ENCODE data around the gene VSX1.

DNA sequence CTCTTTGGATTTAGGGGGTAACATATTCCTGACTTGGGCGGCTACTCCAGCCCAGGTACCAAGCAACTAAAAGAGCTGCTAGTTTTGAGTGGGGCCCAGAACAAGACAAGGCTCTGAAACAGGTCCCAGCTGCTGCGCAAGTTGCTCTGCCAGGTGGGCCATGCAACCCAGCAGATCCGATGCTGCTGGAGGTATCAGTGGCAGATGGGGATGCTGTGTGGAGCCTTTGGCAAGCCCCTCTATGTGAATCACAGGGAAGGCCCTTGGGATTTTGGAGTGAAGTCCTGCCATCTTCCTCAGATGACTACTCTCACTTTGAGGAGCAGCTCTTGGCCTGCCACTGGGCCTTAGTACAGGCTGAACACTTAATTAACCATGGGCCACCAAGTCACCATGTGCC is 43.7 kb upstream of the VSX1 start:
- no peak for TF ChIP-seq POLR2A (IDR thresholded peaks at IDR 0.05)
- TF ChIP-seq, protein P1, sequence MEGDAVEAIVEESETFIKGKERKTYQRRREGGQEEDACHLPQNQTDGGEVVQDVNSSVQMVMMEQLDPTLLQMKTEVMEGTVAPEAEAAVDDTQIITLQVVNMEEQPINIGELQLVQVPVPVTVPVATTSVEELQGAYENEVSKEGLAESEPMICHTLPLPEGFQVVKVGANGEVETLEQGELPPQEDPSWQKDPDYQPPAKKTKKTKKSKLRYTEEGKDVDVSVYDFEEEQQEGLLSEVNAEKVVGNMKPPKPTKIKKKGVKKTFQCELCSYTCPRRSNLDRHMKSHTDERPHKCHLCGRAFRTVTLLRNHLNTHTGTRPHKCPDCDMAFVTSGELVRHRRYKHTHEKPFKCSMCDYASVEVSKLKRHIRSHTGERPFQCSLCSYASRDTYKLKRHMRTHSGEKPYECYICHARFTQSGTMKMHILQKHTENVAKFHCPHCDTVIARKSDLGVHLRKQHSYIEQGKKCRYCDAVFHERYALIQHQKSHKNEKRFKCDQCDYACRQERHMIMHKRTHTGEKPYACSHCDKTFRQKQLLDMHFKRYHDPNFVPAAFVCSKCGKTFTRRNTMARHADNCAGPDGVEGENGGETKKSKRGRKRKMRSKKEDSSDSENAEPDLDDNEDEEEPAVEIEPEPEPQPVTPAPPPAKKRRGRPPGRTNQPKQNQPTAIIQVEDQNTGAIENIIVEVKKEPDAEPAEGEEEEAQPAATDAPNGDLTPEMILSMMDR (IDR thresholded peaks at IDR 0.05), result no peak
- no peak for TF ChIP-seq POLR2AphosphoS5 (IDR thresholded peaks at IDR 0.05)
- no peak for TF ChIP-seq EP300 (IDR thresholded peaks at IDR 0.05)

Measured in gastroesophageal sphincter (tissue), 3 donors.